GM19463 (cell line): ENCODE data around the gene TACO1.

Source experiments
- ATAC-seq: cut with Tn5 transposase; IDR thresholded peaks from one replicate; pipeline ENCODE4 v1.9.1; 2021; ENCODE audit warnings: mild to moderate bottlenecking, moderate library complexity; ENCODE audit not compliant: unreplicated experiment

TACO1 gene

GRCh38 chr17:63600569-63601438 is at the start of gene TACO1:
Gene TACO1 (plus strand): TSS chr17:63600895. CDS start chr17:63601084, 189 bp downstream.
- peak; percentile 91 for ATAC-seq

- no peak for ATAC-seq
Measured at GRCh38 chr17:63552211-63552610, 48.5 kb upstream of the TACO1 start.

GRCh38 chr17:63555500-63556156 is 45.1 kb upstream of the TACO1 start:
- ATAC-seq = no peak

- ATAC-seq = no peak
Measured at GRCh38 chr17:63557416-63557815, 43.3 kb upstream of the TACO1 start.

GRCh38 chr17:63558441-63558840 is 42.3 kb upstream of the TACO1 start:
- ATAC-seq = no peak

- ATAC-seq = no peak
Measured at GRCh38 chr17:63561819-63562218, 38.9 kb upstream of the TACO1 start.

GRCh38 chr17:63563339-63563738 is 37.4 kb upstream of the TACO1 start:
- ATAC-seq = no peak

- ATAC-seq = no peak
Measured at GRCh38 chr17:63564562-63564961, 36.1 kb upstream of the TACO1 start.

- no peak for ATAC-seq
Measured at GRCh38 chr17:63567229-63567628, 33.5 kb upstream of the TACO1 start.

- no peak for ATAC-seq
Measured at GRCh38 chr17:63568563-63568962, 32.1 kb upstream of the TACO1 start.

- no peak for ATAC-seq
Measured at GRCh38 chr17:63571632-63572310, 28.9 kb upstream of the TACO1 start.

- ATAC-seq = no peak
Measured at GRCh38 chr17:63573634-63574033, 27.1 kb upstream of the TACO1 start.

GRCh38 chr17:63578027-63578768 is 22.5 kb upstream of the TACO1 start:
- ATAC-seq = no peak

- ATAC-seq = no peak
Measured at GRCh38 chr17:63578769-63579111, 22.0 kb upstream of the TACO1 start.

- no peak for ATAC-seq
Measured at GRCh38 chr17:63579633-63580032, 21.1 kb upstream of the TACO1 start.

- no peak for ATAC-seq
Measured at GRCh38 chr17:63587770-63588169, 12.9 kb upstream of the TACO1 start.

GRCh38 chr17:63588797-63589196 is 11.9 kb upstream of the TACO1 start:
- no peak for ATAC-seq

- no peak for ATAC-seq
Measured at GRCh38 chr17:63589646-63590045, 11.0 kb upstream of the TACO1 start.

- no peak for ATAC-seq
Measured at GRCh38 chr17:63592797-63593196, 7.9 kb upstream of the TACO1 start.

GRCh38 chr17:63595132-63595531 is 5.6 kb upstream of the TACO1 start:
- no peak for ATAC-seq
